HG02943 (cell line): Measurements from ENCODE around the gene ZNF234.
"Not testable (repeated sequence)": the region's sequence is repeated elsewhere in the genome, so short reads cannot be mapped to it uniquely, and the experiment has no call there.

ENCODE experiments used
- ATAC-seq: cut with Tn5 transposase; IDR thresholded peaks from one replicate; pipeline ENCODE4 v1.9.1; 2021; ENCODE audit warnings: mild to moderate bottlenecking, low read depth, moderate library complexity; ENCODE audit not compliant: unreplicated experiment

Gene ZNF234

DNA sequence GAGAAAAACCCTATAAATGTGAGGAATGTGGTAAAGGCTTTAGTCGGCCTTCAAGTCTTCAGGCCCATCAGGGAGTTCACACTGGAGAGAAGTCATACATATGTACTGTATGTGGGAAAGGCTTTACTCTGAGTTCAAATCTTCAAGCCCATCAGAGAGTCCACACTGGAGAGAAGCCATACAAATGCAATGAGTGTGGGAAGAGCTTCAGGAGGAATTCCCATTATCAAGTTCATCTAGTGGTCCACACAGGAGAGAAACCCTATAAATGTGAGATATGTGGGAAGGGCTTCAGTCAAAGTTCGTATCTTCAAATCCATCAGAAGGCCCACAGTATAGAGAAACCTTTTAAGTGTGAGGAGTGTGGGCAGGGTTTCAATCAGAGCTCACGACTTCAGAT, 35.2 kb downstream of the ZNF234 start:
- ATAC-seq = no peak

DNA sequence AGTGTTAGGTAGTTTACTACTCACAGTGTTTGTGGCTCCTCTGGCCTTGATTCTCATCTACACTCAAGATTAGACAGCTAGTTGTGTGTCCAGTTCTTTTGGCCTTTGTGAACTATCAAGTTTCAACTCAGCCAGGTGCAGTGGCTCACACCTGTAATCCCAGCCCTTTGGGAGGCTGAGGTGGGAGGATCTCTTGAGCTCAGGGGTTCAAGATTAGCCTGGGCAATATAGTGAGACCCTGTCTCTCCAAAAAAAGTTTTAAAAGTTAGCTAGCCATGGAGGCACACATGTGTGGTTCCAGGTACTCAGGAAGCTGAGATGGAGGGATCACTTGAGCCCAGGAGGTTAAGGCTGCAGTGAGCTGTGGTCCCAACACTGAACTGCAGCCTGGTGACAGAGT, 39.6 kb downstream of the ZNF234 start:
- ATAC-seq = no peak

DNA sequence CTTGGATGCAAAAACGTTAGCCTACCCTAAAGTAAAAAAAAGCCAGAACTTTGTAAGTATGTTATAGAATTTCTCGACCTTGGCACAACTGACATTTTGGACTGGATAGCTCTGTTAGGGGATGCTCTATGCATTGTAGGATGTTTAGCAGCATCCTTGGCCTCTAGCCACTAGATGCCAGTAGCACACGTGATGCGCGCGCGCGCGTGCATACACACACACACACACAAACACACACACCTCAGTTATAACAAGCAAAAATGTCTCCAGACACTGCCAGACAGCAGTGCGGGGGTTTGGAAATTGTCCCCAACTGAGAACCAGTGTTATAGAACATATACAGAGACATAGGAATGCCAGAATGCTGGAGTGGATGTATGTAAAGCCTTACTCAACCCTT, 40.8 kb downstream of the ZNF234 start:
- no peak for ATAC-seq

DNA sequence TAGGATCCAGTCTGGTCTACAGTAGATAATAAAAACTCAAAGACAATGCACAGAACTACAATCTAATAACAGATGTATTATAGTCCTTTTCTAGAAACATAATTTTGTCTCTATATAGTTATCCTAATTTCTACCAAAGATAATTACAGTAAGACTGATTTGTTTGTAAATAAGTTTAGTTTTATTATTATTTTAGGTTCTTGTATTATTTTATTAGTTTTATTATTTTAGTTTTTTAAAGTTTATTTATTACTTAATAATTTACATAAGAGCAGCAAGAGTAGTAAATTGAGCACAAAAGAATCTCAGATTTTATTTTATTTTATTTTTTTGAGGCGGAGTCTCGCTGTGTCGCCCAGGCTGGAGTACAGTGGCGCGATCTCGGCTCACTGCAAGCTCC, 48.7 kb downstream of the ZNF234 start:
- ATAC-seq = no peak

DNA sequence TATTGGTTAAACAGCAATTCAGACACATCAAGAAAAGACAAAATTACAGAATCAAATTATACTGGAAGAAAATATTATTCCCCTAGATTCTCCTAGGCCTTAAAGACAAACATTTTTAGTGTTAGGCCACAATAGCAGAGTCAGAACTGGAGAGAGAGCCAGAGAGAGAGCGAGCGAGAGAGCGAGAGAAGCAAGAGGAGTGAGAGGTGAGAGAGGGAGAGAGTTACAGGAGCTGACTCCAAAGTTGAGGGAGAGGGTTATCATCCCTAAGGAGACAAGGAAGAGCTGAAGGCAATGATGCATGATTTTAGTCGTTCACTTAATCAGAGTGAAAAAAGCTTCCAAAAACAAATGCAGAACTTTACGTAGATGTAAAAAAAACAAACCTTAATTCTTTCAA, 50.8 kb downstream of the ZNF234 start:
- no peak for ATAC-seq

DNA sequence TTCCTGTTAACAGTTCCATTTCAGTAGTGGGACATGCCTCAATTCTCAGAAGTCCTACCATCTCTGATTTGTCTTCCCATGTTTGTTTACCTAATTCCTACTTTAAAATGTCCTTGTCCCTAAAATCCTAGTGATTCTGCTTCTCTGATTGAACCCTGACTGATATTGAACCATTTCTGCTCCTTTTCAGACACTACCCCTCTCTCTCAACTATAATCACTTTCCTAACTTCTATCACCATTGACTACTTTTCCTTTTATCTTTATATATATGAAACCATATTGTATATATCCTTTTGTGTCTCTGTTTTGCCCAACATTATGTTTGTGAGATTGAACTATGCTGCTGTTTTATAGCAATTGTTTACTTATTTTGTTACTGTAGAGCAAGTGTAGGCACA, 55.4 kb downstream of the ZNF234 start:
- no peak for ATAC-seq

DNA sequence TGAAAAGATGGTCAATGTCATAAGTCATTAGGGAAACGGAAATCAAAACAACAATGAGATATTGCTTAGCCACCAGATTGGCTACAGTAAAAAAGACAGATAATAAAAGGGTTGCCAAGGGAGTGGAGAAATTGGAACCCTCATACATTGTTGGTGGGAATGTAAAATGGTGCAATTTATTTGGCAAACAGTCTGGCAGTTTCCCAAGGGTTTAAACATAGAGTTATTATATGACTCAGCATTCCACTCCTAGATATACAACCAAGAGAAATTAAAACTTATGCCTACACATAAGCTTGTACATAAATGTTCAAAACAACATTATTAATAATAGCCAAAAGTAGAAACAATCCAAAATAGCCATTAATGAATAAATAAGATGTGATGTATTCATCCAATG, 61.1 kb downstream of the ZNF234 start:
- ATAC-seq = no peak

DNA sequence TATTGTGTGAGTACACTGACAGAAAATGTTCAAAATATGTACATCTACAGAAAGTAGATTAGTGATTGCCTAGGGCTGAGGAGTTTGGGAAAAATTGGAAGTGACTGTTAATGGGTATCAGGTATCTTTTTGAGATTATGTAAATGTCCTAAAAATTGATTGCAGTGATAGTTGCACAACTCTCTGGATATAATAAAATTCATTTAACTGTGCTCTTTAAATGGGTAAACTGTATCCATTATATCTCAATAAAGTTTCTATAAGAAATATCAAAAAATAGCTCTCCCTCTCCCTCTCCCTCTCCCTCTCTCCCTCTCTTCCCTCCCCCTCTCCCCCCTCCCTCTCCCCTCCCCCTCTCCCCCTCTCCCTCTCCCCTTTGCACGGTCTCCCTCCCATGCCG, 61.6 kb downstream of the ZNF234 start:
- ATAC-seq = no peak

DNA sequence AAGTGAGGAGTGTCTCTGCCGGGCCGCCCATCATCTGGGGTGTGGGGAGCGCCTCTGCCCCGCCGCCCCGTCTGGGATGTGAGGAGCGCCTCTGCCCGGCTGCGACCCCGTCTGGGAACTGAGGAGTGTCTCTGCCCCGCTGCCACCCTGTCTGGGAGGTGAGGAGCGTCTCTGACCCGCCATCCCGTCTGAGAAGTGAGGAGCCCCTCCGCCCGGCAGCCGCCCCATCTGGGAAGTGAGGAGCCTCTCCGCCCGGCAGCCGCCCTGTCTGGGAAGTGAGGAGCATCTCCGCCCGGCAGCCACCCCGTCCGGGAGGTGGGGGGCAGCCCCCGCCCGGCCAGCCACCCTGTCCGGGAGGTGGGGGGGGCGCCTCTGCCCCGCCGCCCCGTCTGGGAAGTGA, 62.5 kb downstream of the ZNF234 start:
- ATAC-seq = not testable (repeated sequence)

DNA sequence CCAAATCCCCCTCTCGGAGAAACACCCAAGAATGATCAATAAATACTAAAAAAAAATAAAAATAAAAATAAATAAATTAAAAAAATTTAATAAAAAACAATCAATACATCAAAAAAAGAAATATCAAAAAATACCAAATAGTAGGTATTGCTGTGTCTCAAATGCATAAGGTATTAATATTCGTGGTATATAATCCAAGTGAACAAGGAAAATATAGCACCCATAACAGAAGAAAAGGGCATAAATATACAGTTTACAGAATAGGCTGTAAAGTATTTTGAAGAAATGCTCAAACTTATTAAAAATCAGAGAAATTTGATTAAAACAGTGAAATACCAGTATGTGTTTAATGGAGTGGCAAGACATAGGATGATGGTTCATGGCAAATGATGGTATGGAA, 63.4 kb downstream of the ZNF234 start:
- no peak for ATAC-seq

DNA sequence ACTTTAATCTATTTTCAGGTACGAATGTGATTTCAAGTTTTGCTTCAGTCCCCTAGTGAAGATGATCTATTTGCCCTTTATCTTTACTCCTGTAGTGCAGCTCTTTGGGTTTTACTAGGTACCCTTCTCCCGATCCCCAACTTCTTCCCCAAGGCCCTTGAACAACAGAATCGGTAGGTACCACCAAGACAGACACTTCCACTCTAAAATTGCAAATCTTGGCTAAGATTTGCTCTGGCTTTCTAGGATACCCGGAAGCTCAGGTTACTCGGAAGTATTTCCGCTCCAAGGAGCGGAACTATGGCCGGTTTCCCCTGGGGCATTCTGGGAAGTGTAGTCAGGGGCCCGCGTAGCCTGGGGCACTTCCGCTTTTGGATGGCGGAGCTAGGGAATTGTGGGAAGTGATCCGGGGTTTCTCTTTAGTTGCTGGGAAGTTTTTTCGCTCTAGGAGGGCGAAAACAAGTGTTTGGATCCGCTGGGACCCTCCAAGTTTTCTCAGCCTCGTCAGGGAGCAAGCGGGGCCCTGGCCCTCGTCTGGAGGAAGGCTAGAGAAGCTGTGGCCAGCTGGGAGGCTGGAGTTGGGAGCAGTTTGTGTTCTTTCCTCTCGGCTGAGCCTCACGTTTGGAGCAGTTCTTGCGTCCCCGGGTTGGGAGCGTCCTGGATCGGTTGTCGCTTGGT, 65.9 kb downstream of the ZNF234 start:
- peak; percentile 83 for ATAC-seq
